ENCODE results near the gene SHD.

DNA sequence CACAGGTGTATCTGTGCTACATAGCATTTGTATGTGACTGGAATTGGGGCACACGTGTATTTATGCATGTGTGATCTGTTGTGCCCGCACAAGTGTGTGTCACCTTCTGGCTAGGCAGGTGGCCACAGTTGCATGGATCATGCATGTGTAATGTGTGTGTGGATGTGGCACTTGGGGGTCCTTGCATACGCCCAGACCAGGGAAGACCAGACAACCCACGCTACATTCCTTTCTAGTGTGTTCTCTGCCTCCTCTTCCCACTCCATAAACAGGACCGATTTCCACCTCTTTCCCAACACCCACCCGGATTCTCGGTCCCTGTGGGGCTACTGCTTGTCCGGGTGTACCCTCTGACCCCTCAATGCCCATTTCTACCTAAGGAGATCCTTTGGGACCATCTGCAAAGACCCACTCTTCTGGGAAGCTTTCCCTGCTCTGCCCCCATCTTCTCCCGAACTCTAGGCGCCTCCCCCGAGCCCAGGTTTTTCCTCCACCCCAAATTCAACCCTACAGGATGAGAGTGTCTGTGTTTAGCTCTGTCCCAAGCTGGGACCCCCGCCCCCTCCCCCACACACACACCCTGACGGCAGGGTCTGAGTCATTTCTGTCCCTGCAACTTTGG lies 47.3 kb downstream of the SHD start:
- TF ChIP-seq CTCF (IDR thresholded peaks at IDR 0.05; ENCODE audit: insufficient read depth, low read depth, low read length) (no peak), EZH2 (IDR thresholded peaks at IDR 0.05; ENCODE audit: insufficient read depth, low read length) (no peak)
